ENCODE data around the gene RPS6KA3.
"Not testable (repeated sequence)": the region's sequence is repeated elsewhere in the genome, so short reads cannot be mapped to it uniquely, and the experiment has no call there.

RPS6KA3 gene

DNA sequence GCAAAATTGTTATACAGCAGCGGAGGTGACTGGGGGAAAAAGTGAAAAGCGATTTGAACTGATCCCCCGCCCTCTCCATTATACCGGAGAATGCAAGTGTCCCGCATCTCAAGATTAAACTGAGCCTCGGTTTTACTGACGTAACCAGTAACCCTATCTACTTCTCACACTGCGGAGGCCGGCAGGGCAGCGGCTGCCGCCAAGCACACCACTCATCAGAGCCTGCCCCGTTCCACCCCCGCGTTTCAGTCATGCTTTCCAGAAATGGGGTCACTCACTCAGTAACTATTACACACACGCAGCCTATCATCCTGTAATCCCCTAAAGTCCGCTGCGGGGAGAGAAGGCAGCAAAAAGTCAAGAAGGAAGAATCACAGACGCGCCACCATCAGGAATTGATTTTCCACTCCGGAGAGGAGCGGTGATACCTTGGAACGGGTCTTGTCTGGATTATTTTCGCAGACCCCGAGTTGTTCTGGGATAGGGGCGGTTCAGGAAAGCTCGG is 1.4 kb downstream of the RPS6KA3 start:
- FAIRE-seq: no peak

DNA sequence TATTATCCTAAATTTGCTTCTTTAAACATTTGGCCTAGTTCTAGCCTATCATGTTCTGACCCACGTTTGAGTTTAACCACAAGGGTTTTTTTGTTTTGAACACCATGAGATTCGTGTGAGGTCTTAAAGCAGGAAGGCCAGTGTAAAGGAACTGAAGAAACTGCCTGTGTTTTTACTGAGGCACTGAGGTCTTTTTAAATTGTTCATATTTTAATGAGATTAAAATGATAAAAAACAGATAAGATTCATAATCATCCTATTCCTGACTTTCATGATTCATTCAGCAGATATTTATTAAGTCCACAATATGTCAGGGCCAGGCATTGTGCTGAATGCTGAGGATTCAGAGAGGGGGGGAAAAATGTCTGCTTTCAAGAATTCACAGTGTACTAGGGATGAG is 3.2 kb downstream of the RPS6KA3 start:
- no peak for FAIRE-seq

DNA sequence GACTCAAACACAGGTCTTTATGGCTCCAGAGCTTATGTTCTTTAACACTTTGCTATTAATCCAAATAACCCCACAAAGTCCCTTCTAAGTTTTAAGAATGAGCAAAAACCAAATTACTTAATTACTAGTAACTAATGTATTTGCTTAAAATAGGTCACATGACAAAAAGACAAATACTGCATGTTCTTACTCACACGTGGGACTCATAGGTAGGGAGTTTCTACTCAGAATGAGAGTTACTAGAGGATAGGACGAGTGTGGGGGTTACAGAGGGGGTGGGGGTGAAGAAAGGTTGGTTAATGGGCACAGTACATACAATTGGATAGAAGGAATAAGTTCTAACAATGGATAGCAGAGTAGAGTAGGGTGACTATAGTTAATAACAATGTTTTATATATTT is 5.8 kb downstream of the RPS6KA3 start:
- FAIRE-seq: no peak

DNA sequence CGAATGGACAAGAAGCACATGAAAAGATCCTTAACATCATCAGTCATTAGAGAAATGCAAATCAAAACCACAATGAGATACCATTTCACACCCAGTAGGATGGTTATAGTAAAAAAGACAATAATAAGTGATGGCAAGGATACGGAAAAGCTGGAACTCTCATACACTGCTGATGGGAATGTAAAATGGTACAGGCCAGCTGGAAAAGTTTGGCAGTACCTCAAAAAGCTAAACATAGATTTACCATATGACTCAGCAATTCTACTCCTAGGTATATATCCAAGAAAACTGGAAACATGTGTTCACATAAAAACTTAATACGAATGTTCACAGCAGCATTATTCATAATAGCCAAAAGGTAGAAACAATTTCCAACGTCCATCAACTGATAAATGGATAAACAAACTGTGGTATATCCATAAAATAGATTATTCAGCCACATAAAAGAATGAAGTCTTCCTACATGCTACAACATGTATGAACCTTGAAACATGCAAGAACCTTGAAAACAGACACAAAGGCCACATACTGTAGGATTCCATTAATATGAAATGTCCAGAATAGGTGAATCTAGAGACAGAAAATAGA is 11.9 kb downstream of the RPS6KA3 start:
- no peak for FAIRE-seq

DNA sequence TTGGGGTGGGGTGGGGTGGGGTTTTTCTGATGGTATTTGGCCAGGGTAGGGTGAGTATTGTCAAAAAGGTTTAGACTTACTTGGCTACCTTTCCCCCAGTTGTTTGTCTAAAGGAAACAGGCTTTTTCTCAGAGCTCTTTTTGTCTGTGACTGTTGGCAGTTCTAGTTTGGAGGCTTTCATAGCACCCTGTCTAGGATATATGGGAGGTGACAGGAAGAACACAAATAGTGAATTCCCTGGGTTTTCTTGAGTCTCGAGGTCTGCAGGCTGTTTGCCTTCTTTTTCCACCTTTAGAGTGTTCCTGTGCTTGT is 13.5 kb downstream of the RPS6KA3 start:
- no peak for FAIRE-seq

DNA sequence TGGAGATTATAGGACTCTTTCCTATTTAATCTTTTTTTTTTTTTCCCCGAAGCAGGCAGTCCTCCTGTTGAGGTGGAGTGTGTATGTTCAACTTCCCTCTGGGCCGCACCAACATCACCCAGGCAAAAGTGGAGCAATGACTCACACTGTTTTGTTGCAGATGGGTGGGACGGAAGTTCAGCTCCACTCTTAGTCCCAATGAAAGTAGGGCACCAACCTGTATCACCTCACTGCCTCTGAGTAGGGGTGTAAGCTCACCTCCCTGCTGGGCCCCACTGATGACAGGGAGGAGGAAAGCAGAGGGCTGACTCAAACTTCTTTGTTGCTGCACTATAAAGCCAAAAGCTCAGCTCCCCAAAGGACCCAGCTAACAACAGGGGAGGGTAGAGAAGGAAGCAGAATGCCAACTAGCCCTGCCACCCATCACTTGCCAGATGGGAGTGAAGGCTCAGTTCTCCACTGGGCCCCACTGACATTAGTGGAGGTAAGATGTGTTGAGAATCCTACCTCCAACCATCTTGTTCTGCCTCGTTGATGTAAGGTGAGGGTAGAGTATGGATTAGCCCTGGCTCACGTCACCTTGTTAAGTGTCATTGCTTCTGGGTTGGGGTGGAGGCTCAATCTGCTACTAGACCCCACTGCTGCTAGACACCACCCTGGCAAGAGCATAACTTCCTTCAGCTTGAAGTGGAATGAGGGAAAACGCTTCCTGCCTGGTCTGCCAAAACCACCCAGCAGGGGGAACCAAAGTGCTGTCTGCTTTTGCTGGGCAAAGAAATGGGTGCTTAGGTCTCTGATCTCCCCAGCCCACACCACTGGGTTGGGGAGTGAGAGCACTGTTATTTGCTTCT is 14.1 kb downstream of the RPS6KA3 start:
- no peak for FAIRE-seq

DNA sequence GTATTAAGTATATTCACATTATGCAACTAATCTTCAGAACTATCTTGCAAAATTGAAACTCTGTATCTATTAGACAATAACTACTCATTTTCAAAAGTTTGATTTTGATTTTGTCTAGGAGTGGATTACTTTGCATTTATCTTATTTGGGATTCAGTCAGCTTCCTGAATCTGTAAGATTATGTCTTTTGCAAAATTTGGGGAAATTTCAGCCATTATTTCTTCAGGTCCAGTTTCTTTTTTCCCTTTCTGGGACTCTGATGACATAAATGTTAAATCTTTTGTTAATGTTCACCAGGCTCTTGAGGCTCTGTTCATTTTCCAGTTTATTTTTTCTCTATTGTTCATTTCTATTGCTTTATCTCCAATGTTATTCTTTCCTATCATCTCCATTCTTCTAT is 15.0 kb downstream of the RPS6KA3 start:
- FAIRE-seq: no peak

DNA sequence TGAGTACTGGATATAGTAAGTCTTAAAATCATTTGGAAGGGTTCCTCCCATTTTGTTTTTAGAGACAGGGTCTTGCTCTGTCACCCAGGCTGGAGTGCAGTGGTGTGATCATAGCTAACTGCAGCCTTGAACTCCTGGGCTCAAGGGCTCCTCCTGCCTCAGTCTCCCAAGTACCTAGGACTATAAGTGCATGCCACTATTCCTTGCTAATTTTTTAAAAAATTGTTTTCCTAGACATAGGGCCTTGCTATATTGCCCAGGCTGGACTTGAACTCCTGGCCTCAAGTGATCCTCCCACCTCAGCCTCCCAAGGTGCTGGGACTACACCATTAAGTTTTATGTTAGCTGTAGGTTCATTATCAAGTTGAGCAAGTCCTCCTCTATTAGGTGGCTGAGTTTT is 16.6 kb downstream of the RPS6KA3 start:
- not testable (repeated sequence) for FAIRE-seq

DNA sequence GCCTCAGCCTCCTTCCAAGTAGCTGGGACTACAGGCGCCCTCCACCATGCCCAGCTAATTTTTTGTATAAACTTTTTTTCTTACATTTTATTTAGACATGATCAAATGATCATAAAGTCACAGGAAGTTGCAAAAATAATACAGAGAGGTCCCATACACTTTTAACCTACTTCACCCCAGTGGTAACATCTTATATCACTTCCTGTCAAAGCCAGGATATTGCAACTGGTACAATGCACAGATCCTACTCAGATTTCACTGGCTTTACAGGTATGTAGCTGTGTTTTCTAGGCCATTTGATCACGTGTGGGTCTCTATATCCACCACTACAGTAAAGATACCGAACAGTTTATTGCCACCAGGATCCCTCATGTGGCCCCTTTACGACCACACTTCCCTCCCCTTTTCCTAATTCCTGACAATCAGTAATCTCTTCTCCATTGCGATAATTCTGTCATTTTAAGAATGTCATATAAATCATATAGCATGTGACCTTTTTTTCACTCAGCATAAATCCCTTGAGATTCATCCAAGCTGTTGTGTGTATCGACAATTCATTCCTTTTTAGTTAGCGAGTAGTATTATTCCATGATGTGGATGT is 18.0 kb downstream of the RPS6KA3 start:
- FAIRE-seq: no peak

DNA sequence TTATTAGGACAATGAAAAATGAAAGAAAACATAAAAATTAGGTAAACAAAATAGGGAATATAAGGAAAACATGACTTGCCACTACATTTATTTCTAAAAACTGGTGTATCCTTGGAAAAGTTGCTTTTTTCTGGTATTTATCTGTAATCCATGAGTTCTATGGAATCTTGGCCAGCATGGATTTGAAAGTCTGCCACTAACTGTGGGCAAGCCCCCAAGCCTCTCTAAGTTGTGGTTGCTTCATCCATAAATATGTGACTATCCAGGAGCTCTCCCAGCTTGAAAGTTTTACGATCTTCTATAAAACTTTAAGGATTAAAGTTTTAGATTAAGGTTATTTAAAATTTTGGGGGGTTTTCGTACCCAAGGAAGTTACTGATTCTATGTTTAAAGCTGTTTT is 21.8 kb downstream of the RPS6KA3 start:
- peak; percentile 37 for FAIRE-seq

DNA sequence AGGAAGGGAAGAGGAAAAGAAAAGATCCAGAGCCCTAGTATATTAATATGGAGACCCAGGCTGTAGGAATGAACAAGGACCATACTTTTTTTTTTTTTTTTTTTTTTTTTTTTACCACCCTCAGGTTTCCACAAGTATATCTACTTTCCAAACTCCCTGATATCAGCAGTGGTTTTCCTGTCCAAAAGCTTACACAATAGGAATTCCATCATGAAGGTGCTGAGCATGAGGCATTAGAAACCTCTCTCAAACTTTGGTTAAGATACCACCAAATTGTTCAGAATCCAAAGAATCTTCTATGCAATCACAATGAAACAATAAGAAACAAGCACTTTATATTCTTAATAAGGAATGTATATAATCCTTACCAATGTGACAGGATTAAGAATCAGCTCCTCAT is 26.5 kb downstream of the RPS6KA3 start:
- FAIRE-seq: no peak

DNA sequence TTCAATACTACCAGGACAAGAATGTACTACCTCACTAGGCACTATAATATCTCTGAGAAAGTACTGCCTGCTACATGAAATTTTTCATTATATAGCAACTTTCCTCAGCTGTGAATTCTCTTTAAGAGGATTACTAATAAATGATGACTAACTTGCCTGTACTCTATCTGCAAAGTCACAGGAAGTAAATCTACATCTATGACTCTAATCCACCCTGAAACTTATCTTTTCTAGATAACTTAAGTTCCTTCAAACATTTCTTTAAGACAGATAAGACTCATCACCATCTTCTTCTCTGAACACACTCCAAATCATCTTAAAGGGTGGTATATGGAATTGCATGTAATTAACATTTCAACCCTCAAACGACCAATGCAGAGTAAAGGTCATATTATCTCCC is 28.8 kb downstream of the RPS6KA3 start:
- no peak for FAIRE-seq

DNA sequence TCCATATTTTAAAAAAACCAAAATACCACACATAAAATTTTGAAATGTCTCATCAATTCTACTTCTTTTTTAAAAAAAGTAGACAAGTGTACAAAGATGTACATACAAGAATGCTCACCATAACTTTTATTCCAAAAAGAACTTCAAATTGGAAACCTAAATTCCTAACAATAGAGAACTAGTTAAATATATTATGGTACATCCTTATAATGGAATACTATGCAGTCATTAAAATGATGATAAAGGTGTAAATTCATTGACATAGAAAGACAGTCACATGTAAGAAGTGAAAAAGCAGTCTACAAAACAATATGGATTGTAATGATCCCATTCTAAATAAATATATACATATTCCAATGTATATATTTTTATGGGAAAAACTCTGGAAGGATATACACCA is 31.0 kb downstream of the RPS6KA3 start:
- no peak for FAIRE-seq

DNA sequence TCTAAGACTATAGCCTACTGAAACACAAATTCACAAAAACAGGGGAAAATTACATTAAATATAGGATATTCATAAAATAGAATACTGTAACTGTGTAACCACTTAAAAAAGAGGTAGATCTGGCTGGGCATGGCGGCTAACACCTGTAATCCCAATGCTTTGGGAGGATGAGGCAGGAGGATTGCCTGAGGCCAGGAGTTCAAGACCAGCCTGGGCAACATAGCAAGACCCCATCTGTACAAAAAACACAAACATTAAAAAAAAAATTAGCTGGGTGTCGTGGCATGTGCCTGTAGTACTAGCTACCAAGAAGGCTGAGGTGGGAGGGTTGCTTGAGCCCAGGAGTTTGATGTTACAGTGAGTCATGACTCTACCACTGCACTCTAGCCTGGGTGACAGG is 33.4 kb downstream of the RPS6KA3 start:
- no peak for FAIRE-seq

DNA sequence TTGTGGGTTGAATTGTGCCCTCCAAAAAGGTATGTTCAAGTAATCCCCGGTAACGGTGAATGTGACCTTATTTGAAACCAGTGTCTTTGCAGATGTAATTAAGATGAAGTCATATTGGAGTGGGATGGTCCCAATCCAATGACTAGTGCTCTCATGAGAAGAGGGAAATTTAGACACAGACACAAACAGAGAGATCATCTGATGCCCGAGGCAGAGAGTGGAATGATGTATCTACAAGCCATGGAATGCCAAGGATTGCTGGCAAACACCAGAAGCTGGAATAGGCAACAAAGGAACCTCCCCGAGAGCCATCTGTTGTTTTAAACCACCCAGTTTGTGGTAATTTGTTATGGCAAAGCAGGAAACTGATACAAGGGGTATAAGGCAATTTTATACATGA is 35.1 kb downstream of the RPS6KA3 start:
- no peak for FAIRE-seq

DNA sequence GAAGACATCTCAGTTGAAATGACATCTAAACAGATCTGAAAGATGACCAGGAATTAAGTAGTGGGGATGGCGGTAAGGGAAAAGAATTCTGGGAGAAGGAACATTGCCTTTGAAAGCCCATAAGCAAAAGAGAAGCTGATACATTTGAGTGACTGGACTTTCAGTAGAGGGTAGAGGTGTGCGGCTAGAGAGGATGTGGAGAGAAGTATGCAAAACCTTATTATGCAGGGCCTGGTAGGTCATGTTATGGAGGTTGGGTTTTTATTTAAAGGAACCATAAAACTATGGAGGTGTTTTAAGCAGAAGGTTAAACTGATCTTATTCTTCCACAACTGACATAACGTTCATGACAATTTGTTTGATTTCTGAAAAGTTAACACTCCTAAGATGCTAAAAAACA is 36.3 kb downstream of the RPS6KA3 start:
- FAIRE-seq: no peak

DNA sequence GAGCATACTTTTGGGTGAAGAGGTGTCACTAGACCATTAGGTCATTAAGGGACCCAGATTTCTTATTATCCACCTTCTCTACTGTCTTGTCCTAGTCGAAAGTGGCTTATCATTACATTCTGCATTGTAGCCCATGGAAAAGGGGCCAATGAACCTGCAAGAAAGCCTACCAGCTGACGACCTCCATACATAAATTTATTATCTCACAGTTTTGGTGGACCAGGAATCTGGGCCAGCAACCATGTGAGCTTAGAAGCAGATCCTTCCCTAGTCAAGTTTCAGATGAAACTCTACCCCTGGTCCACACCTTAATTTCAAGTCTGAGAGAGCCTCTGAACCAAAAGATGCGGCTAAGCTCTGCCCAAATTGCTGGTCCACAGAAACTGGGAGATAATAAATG is 37.6 kb downstream of the RPS6KA3 start:
- FAIRE-seq: no peak

DNA sequence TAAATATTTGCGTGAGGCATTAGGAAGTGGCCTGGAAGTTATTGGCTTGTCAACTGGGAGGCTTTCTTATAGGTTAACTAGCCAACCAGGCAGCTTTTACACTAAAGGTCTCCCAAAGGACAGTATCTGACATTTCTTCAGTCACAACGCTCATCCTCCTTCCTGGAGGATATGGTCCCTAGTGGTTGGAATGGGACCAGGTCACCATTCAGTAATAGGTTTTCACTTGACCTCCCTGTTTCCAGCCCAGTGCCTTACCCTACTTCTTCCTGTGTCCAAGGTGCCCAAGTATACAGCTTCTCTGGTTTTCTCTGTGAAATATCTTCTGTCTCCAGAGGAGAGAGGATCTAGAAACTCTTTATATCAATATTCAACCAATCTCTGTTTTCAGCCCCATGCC is 38.5 kb downstream of the RPS6KA3 start:
- no peak for FAIRE-seq

DNA sequence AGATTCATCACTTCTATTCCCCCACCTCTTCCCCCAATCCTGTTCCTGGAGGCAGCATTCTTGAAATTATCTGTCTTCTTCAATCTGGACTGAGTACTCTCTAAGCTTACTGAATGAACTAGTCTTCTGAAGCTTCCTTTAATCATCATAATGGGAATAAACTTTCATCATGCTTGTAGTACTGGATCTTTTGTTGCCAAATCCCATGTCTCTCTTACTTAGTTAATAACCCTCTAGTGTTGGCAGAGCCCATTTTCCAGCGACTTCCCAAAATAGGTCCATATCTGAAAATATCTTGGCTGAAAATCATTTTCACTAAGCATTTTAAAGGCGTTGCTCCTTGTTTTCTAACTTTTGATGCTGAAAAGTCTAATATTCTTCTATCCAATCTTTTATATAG is 39.6 kb downstream of the RPS6KA3 start:
- FAIRE-seq: no peak

DNA sequence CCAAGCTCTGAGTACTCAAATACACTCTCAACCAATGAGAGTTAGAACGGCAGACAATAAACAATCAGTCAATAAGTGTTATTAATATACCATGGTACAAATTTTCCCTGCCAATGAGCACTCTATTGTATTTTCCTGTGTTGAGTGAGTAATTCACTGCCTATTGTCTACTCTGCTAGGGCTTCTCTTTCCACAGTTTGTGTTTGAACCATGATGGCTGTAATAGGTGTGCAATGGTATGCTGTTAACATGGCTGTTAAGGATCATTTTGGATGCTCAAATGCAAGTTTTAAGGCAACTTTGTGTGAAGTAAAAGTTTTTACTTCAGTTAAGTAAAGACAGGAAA is 41.2 kb downstream of the RPS6KA3 start:
- no peak for FAIRE-seq

DNA sequence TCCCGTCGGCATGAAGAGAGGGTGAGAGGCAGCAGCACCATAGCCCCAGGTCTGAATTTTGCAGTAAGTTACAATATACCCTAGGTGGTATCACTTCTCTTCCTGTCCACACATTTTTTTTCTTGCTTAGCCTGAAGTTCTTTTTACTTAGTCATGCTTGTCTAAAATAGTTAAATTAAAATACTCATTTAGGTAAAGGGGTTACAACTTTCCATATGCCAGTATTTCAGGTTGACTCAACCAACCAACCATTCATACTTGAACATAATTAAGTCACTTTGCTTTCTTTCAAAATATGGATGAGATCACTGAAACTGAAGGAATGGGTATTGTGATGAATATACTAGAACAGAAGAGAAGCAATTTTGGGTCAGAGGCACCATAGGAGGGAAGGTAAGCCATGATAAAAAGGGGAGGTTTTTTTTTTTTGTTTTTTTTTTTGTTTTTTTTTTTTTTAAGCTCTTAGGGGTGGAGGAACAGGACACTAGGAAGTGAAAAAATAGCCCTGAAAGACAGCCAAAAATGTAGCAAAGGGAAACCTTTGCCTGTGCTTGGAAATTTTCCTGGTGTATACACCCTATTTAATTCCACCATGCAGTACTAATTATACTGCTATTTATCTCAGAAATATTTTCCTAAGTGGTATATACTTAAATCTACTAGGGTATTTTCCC is 41.8 kb downstream of the RPS6KA3 start:
- FAIRE-seq: no peak

DNA sequence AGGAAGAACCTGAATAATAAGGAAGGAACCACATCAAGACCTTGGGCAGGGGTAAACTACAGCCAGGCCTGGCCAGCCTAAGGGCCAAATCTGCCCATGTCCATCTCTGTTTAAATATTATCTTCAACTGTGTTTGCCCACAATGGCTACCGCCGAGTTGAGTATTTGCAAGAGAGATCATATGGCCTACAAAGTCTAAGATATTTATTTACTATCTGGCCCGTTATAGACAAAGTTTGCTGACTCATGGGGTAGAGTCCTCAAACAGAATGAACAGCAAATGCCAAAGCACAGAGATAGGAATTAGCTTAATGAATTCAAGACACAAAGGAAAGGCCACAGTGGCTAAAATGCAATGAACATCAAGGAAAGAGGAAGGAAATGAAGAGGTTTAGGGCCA is 44.8 kb downstream of the RPS6KA3 start:
- FAIRE-seq: no peak

DNA sequence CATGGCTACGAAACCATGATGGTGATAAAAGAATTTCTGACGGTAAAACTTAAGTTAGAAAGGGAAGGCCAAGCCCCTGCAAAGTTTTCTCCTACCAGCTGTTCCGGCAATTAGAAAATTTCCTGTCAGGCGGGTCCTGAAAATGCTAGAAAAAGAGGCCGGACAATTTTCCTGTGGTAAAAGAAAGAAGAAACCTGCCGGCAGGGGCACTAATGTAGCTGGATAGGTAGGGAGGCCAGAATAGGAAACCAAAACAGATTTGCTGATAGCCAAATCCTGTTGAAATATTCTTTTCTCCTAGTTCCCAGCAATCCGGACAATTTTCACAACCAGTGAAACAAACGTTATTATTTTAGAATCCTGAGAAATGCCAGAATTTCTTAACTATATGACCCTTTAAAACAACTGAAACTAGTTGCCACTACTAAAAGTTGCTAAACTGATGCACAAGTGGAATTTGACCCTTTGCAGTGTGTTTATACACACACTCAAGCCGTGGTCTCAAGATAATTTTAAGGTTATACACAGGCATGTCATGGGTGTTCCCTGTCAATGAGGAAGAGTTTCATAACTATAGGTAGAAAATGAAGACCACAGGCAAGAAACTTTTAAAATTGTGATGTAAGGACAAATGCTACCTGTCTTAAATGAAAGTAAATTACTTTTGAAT is 47.7 kb downstream of the RPS6KA3 start:
- no peak for FAIRE-seq

All from endometrium (tissue), 2 donors.